Adipocyte (in vitro differentiated cells): ENCODE data around the gene DIO3.

Experiments
- DNase-seq: peaks from one replicate; pipeline ENCODE4 v3.0.0-alpha.2; 2015; ENCODE audit warnings: low read depth
- H3K27me3 ChIP-seq: replicated peaks from 2 replicates; pipeline ENCODE4 v1.7.0; 2013; ENCODE audit warnings: mild to moderate bottlenecking, low read length, moderate library complexity; ENCODE audit not compliant: control insufficient read depth, insufficient read depth
- H3K36me3 ChIP-seq: 2 replicates; pipeline ENCODE4 v1.7.0; 2013; ENCODE audit warnings: low read length, mild to moderate bottlenecking, moderate library complexity; ENCODE audit not compliant: control insufficient read depth, insufficient read depth, severe bottlenecking
- H3K4me1 ChIP-seq: 2 replicates; pipeline ENCODE4 v1.7.0; 2013; ENCODE audit warnings: mild to moderate bottlenecking, low read length, moderate library complexity; ENCODE audit not compliant: control insufficient read depth, insufficient read depth
- H3K4me3 ChIP-seq: 2 replicates; pipeline ENCODE4 v1.7.0; 2013; ENCODE audit warnings: mild to moderate bottlenecking, low read length, moderate library complexity
- H3K9ac ChIP-seq: 2 replicates; pipeline ENCODE4 v1.7.0; 2013; ENCODE audit warnings: mild to moderate bottlenecking, low read length, moderate library complexity
- H3K9me3 ChIP-seq: 2 replicates; pipeline ENCODE4 v1.7.0; 2013; ENCODE audit warnings: mild to moderate bottlenecking, low read length, moderate library complexity; ENCODE audit not compliant: control insufficient read depth

The DIO3 gene

DNA sequence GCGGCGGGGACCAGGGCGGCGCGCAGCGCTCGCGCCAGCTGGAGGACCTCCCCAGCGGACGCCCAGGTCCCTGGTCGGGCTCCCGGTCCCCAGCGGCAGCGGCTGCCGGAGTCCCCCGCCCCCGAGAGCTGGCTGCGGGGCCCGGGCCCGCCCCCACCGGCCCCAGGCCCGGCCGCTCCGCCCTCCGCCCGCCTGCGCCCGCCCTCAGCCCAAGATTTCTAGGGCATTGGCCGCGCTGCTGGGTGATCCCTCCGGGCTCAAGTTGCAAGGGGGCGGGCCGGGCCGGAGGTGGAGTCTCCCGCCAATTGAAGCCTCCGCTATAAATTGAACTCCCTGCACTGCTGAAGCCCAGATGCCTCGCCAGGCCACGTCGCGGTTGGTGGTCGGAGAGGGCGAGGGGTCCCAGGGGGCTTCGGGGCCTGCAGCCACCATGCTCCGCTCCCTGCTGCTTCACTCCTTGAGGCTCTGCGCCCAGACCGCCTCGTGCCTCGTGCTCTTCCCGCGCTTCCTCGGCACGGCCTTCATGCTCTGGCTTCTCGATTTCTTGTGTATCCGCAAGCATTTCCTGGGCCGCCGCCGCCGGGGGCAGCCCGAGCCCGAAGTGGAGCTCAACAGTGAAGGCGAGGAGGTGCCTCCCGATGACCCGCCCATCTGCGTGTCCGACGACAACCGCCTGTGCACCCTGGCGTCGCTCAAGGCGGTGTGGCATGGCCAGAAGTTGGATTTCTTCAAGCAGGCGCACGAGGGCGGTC is at the start of gene DIO3:
DIO3 (plus strand) TSS at position 351 of the 752 bp plus-strand sequence.
- Histone ChIP-seq H3K4me3 (no peak within 1 kb of the TSS), H3K36me3 (no peaks in the 10 kb centered on the region), H3K9ac (no peak within 1 kb of the TSS), H3K27me3 (peaks cover 60% of the 10 kb centered on the region), H3K9me3 (peaks cover 9% of the 10 kb centered on the region), H3K4me1 (peaks cover 4% of the 10 kb centered on the region)
- no peak for DNase-seq

DNA sequence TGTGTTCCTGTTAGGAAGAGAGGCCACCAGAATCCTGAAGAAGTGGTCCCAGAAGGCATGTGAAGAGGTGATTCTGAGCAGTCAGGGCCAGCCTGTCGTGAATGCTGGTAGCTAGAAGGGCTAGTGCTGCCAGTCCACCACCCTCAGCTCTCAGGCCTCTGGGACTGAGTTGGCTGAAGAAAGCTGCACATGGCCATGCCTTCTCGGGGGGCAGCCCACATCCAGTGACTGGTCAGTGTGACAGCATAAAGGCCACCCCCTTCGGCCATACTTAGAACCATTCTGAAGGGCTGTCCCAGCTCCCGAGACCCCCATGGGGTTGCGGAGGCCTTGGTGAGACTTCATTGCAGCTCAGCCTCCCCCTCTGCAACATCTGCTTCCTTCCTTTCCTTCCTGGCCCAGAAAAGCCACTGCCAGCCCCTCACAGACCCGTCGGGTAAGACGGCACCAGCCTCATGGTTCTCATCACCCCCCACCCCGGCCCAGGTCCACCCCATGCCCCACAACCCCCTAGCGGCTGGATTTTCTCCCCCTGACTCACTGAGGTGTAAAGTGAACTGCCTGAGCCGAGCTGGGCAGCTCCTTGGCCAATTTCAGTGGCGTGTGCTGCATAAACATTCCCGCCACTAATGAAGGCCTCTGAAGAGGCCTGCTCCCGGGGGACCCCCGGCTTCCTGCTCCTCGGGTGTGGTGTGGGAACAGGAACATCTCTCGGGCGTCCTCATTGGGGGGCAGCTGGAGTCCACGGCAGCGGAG is 49.5 kb upstream of the DIO3 start:
- Histone ChIP-seq H3K9me3 (peaks cover 17% of the 10 kb centered on the region), H3K36me3 (no peaks in the 10 kb centered on the region), H3K27me3 (peaks cover 9% of the 10 kb centered on the region), H3K4me3 (no peak overlapping the region), H3K9ac (no peak overlapping the region), H3K4me1 (peaks cover 6% of the 10 kb centered on the region)
- DNase-seq, result no peak

DNA sequence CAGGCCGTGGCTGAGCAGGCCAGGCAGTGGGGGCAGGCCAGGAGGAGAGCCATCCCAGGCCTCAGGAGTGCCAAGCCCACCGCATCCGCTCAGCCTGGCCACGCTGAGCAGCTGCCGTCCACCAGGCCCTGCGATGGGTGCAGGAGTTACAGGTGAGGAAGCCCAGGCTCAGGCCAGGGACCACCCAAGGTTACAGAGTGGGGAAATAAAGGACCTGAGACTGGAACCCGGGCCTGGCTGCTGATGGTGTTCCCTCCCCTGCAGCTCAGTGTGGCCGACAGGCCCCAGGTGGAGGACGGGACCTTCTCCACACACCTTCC is 49.0 kb upstream of the DIO3 start:
- H3K36me3 ChIP-seq, result no peaks in the 10 kb centered on the region
- peaks cover 8% of the 10 kb centered on the region for H3K27me3 ChIP-seq
- H3K9ac ChIP-seq, result no peak overlapping the region
- peaks cover 17% of the 10 kb centered on the region for H3K9me3 ChIP-seq
- H3K4me3 ChIP-seq, result no peak overlapping the region
- DNase-seq, result no peak
- H3K4me1 ChIP-seq, result peaks cover 2% of the 10 kb centered on the region

DNA sequence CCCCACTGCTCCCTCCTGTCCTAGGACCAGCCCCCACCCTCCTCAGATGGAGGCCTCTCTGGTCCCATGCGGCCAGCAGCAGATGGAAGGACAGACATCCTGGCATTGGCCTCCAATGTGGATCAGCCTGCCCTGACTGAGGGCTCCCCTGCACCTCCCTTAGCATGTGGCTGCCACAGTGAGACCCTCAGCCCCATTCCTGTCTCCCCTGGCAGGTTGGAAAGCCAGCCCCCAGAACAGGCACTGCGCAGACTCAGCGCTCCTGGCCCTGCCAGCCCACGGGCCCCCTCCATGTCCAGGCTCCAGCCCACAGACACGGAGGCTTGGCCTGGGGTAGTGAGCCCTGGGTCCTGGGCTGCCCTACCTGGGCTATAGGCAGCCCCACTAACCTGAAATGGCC is 47.2 kb upstream of the DIO3 start:
- DNase-seq, result no peak
- peaks cover 10% of the 10 kb centered on the region for H3K4me1 ChIP-seq
- peaks cover 14% of the 10 kb centered on the region for H3K9me3 ChIP-seq

DNA sequence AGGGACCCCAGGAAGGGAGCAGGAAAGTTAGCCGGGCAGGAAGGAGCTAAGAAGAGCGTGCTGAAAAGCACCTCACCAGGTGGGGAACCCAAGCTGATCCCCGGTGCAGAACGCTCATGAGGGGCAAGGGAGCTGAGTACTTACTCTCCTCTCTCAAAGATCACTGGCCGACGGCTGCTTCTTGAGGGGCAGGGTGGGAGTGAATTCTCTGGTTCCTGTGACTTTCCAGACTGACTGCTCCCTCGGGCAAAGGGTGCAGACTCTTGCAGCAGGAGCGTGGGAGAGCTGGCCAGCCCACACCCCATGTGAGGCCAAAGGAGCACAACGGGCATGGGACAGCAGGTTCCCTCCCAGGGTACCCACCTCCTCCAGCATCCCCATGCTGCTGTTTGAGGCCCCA is 44.9 kb upstream of the DIO3 start:
- no peak for DNase-seq
- Histone ChIP-seq H3K36me3 (no peaks in the 10 kb centered on the region), H3K9me3 (peaks cover 14% of the 10 kb centered on the region), H3K4me1 (peaks cover 33% of the 10 kb centered on the region), H3K4me3 (no peak overlapping the region), H3K9ac (no peak overlapping the region), H3K27me3 (no peaks in the 10 kb centered on the region)

More for the DNA sequence above, 47.2 kb upstream of the DIO3 start:
- no peaks in the 10 kb centered on the region for H3K36me3 ChIP-seq
- no peak overlapping the region for H3K4me3 ChIP-seq
- no peaks in the 10 kb centered on the region for H3K27me3 ChIP-seq
- no peak overlapping the region for H3K9ac ChIP-seq

DNA sequence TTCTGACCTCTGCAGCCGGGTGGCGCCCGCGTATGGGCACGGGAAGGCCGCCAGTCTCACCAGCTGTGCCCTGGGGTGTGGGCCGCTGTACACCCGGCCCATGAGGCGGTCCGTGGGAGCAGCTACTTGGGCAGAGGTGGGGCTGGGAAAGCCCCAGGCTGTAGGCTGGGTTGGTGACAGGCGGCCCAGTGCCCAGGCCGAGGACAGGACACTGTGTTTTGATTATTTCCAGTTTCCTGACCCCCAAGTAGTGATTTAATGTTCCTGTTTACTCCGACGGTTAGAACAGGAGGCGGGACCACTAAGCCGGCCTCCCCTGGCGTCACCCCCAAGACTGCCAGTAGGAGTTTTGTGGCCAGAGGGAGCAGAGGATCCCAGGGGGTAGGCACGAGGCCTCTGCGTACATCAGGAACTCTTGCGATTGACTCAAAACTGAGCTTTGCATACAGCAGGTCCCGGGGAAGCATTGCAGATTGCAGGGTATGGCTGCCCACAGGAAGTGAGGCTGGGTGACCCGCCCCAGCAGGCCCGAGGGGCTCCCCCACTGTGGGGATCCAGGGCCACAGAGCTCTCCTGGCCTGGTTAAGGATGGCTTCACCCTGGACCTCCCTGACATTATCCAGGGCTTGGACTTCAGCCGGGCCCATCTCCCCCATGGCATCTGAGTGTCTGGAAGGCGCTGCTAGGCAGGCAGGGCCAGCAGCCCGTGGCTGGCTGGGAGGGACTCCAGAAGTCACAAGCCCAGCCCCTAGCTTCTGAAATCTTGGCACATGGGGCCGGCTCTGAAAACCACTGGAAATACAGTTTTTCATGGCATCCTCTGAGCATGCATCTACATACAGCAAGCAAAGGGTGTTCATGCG is 42.5 kb upstream of the DIO3 start:
- Histone ChIP-seq H3K4me1 (peaks cover 34% of the 10 kb centered on the region), H3K27me3 (no peaks in the 10 kb centered on the region), H3K9me3 (peaks cover 14% of the 10 kb centered on the region), H3K9ac (peak overlapping the region; percentile 28), H3K36me3 (no peaks in the 10 kb centered on the region), H3K4me3 (no peak overlapping the region)
- no peak for DNase-seq

DNA sequence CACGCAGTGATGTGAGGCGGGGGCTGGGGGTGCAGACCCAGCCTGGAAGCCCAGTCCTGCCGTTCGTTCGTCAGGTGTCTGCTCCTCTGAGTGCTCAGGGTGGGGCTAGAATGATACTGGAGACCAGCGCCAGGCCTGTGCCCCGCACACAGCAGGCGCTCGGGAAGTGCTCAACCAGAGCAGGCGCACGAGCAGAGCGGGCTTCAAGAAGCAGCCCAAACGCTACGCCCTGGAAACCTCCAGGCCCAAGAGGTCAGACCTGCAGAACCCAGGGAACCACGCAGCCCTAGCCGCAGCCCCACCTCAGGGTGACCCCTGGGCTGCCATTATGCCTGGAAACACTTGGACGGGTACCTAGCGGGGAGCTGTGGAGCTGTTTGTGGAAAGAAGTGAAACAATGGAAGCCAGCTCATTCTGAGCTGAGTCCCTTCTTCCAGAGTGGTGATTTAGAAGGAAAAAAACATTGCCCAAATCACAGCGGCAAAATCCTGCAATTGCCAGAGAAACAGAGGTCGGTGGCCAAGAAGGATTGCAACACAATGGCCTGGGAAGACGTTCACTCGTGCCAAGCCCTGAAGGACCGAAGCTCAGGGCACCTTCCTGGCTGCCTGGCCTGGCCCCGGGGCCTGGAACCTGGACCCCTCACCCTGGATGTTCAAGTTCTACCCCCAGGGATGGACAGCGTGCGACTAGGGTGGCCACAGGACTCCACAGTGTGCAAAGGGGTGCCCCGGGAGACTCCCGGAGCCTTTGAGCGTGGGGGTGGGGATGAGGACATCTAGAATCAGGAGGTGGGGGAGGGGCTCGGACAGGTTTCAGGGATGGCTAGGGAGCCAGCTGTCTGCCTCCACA is 40.4 kb upstream of the DIO3 start:
- Histone ChIP-seq H3K36me3 (no peaks in the 10 kb centered on the region), H3K9ac (peak overlapping the region; percentile 67), H3K27me3 (peaks cover 2% of the 10 kb centered on the region), H3K9me3 (peaks cover 5% of the 10 kb centered on the region), H3K4me1 (peaks cover 34% of the 10 kb centered on the region), H3K4me3 (peak overlapping the region; percentile 52)
- DNase-seq, result no peak

DNA sequence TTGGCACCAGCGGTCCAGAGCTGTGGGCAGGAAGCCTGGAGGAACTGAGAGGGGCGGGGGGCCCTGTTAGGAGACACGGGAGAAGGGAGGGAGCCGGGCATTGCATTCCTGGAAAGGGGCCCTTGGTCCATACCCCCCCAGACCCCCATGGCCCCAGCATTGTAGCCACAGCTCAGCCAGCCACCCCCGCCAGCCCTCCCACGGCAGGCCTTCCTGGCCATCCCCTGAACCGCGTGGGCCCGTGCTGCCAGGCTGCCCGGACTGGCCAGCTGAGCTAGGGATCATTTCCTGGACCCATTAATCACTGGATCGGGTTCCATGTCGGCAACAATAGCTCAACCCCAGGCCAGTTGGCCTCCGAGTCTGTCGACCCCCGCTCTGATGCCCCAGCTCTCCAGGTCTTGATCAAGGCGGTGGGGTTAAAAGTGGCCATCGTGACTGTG is 39.8 kb upstream of the DIO3 start:
- no peak overlapping the region for H3K4me3 ChIP-seq
- peaks cover 34% of the 10 kb centered on the region for H3K4me1 ChIP-seq
- no peak overlapping the region for H3K9ac ChIP-seq
- no peaks in the 10 kb centered on the region for H3K36me3 ChIP-seq
- DNase-seq, result no peak
- peaks cover 8% of the 10 kb centered on the region for H3K27me3 ChIP-seq
- no peaks in the 10 kb centered on the region for H3K9me3 ChIP-seq

DNA sequence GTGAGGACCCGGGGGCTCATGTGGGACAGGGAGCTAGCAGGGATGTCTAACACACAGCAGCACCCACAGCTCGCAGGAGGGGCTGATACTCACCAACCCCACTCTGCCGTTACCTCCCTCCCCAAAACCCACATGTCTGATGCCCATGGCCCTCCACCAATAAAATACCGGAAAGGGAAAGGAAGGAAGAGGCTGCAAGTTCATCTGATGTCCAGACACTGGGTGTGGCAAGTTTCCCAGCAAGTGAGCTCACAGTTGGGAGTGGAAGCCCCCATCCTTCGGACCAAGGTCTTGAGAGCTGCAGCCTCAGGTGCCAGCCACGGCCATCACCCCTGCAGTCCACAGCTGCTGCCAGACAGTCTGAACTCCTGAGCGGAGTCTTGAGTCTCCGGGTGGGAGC is 39.3 kb upstream of the DIO3 start:
- no peak overlapping the region for H3K4me3 ChIP-seq
- H3K9me3 ChIP-seq, result no peaks in the 10 kb centered on the region
- no peaks in the 10 kb centered on the region for H3K36me3 ChIP-seq
- H3K4me1 ChIP-seq, result peaks cover 34% of the 10 kb centered on the region
- H3K9ac ChIP-seq, result no peak overlapping the region
- no peak for DNase-seq
- H3K27me3 ChIP-seq, result peaks cover 9% of the 10 kb centered on the region

DNA sequence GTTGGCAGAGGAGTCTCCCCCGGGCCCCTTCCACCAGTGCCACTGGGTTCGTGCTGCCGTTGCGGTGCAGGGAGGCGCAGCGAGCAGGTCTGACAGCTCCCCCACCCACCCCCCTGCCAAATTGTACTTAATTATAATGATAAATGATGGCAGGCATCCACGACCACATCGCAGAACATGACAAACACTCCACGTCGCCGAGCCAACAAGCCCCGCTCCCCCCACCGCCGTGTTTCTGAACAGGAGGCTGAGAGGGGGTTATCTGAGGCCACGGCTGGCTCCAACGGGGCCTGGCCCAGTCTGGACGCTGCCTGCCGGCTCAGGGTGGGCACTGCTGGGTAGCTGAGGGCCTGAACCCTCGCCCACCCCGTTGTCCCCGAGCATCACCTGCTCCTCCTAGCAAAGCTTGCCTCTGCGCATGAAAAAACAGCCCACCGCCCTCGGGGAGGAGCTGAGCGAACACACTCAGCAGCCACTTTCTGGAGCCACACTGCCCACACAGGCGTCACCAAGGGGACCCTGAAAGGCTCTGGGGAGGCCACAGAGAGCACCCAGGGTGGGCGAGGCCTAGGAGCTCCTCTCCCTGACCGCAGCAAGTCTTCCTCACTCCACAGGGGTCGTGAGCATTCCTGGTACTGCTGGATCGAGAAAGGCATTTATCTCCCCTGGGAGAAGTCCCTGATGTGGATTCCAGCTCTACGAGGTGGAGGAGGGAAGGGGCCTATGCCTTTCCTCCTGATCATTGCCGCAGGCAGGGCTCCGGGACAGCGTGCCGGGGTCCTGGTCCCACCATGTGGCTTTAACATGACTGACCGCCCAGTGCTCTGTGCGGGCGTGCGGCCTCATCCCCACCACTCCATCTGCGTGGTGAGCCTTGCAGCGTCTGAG is 35.4 kb upstream of the DIO3 start:
- H3K9ac ChIP-seq, result no peak overlapping the region
- no peak overlapping the region for H3K4me3 ChIP-seq
- peaks cover 6% of the 10 kb centered on the region for H3K4me1 ChIP-seq
- no peaks in the 10 kb centered on the region for H3K9me3 ChIP-seq
- no peaks in the 10 kb centered on the region for H3K36me3 ChIP-seq
- peaks cover 13% of the 10 kb centered on the region for H3K27me3 ChIP-seq
- no peak for DNase-seq
